Stimulated activated CD8-positive, alpha-beta memory T cell treated with anti-CD3 and anti-CD28 coated beads, Interleukin-7, amount 100 ng/mL, for 4 hours (primary cell): ENCODE data around the gene CHPT1.
"Not testable (repeated sequence)": the region's sequence is repeated elsewhere in the genome, so short reads cannot be mapped to it uniquely, and the experiment has no call there.

Source experiments
- DNase-seq, 2 donors: peaks; one replicate each; pipeline ENCODE4 v3.0.0-alpha.2; 2020; ENCODE audit warnings: low read depth in 2 of 2

CHPT1 gene

GRCh38 chr12:101697197-101697929 is at the start of gene CHPT1:
CHPT1 (plus strand) TSS chr12:101697640; CDS start chr12:101697862, 222 bp downstream.
- peak in 1 of 2 donors; percentile 55 for DNase-seq

DNA sequence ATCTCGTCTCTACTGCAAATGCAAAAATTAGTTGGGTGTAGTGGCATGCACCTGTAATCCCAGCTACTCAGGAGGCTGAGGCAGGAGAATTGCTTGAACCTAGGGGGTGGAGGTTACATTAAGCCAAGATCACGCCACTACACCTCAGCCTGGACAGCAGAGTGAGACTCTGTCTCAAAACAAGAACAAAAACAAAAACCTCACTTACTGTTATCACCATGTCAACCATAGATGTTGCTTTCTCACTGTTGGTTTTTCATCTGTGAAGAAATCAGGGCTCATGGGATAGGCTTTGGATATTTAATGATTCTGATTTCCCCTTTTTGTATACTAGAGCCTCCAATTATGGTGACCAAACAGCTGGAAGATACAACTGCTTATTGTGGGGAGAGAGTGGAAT is 49.7 kb upstream of the CHPT1 start:
- no peak for DNase-seq

DNA sequence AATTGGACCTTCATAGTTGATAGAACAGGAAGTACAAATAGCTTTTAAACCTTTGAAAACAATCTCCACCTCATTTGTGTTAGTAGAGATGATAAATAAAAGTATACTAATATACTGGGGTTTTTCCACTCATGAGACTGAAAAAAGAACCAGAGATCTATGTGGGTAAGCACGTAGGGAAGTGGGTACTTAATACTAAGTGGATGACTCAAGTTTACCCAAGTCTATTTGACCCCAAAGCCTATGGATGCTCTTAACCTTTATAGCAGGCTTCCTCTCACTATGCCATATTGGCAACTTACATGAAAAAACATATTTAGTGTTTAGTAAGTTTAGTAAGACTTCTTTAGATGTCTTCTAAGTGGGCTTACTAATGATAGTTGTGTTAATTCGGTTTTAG is 49.2 kb upstream of the CHPT1 start:
- DNase-seq: no peak

DNA sequence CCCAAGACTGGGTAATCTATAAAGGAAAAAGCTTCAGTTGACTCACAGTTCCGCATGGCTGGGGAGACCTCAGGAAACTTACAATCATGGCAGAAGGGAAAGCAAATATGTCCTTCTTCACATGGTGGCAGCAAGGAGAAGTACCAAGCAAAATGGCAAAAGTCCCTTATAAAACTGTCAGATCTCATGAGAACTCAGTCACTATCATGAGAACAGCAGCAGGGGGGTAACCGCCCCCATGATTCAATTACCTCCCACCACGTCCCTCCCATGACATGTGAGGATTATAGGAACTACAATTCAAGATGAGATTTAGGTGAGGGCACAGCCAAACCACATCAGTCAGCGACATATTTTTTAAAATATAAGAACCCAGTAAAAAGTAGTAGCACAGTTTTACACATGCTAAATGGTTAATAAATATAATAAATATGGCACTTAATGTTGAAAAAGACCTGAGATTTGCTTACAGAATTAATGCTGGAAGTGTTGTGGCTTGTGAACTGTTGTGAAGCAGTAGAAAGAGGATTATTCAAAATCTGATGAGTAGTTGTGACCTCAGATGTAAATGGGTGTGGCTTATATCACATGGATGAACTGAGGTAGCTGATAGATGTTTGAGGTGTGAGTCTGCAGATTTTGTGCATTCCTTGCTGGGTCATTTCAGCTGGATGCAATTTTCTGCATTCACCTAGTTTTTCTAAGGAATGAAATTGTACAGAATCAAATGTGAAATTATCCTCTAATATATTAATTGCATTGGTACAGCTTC is 46.9 kb upstream of the CHPT1 start:
- DNase-seq: no peak

DNA sequence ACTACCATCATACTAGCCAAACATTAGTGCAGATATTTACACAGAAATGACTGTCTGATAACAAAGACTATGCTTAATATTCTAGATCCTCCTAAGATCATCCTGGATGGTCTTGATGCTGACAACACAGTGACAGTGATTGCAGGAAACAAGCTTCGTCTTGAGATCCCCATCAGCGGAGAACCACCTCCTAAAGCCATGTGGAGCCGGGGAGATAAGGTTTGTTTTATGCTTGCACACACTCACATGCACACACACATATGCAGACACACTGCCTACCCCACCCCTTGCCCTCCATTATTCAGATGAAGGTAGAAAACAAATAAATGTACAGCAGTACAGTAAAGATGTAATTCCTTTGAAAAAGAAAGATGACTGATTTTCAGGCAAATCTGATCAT is 44.4 kb upstream of the CHPT1 start:
- DNase-seq: no peak

DNA sequence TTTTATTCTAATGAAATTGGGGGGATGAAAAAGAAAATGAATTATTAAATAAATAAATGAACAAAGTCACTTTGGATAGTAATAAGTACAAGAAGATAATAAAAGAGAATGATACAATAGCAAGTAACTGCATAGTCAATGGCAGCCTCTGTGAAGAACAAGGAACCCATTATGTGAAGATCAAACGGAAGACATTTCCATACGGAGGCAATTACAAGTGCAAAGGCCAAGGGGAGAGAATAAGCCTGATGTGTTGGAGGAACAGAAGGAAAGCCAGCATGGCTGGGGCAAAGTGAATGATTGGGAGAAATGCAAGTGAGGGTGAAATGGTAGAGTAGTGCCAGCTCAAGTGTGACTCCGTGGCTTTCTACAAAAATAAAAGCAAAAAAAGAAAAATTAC is 43.9 kb upstream of the CHPT1 start:
- no peak for DNase-seq

DNA sequence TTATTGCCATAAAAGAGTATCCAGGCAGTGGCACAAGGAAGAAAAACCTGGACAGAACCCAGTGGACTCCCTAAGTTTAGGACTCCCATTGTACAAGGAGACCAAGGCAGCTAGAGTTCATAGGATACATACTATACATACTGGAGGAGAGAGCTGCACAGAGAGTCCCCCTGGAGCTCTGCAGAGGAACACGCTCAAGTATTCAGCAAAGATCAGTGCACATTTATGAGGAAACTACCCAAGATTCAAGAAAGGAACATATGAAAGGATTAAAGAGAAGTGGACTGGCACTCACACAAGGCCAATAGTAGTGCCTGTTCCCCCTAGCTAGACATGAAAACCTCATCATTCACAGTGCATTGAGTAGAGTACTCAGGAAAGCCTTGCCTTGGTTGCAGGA is 43.0 kb upstream of the CHPT1 start:
- no peak for DNase-seq

- DNase-seq: no peak
Measured at GRCh38 chr12:101655393-101655792, 42.0 kb upstream of the CHPT1 start.

DNA sequence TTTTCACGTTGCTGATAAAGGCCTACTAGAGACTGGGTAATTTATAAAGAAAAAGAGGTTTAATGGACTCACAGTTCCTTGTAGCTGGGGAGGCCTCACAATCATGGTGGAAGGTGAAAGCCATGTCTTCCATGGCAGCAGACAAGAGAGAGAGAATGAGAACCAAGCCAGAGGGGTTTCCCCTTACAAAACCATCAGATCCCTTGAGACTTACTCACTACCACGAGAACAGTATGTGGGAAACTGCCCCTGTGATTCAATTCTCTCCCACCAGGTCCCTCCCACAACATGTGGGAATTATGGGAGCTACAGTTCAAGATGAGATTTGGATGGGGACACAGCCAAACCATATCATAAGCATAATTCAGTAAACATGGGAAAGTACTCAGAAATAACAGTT is 36.8 kb upstream of the CHPT1 start:
- not testable (repeated sequence) for DNase-seq

- DNase-seq: no peak
Measured at GRCh38 chr12:101663298-101663697, 34.1 kb upstream of the CHPT1 start.

GRCh38 chr12:101664992-101665391 is 32.4 kb upstream of the CHPT1 start:
- DNase-seq: no peak

DNA sequence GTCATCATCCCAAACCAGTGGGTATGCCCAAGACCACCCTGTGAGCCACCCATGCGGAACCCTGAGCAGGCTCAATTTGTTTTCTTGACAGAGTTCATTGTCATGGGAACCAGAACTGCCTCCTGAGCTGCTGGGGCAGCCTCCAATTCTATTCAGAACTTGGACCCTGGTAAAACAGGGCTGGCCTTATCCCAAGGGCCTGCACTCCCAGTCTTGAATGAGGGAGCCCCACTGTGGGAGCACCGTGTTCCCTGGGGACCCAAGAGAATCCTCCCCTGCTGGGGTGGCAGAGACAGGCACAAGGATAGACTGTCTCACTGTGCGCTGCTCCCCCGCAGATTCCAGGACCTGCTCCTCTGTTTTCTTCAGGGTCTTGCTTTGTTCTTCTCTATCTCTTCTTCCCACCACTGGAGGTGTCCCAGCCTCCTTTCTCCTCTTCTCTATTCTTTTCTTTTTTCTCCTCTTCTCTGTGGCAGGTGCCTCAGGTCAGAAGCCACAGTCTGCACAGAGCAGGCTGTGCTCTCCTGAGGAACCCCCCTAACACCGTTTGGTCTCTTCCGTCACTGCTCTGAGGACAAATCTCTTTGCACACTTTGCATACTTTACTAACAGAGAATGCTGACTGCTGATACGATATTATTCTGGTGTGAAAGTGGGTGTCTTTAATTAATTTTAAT is 31.2 kb upstream of the CHPT1 start:
- DNase-seq: no peak

DNA sequence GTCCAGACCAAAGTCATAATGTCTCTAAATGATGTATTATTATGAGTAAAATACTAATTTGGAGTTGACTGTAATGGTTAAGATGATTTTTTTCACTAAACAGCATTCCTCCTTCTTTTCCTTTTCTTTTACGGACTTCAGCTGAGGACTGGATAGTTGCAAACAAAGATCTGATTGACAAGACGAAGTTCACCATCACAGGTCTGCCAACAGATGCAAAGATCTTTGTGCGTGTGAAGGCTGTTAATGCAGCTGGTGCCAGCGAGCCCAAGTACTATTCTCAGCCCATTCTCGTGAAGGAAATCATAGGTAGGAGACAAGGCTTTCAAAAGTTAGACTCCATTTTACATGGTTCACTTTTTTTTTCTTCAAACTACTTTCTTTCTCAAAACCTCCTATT is 29.8 kb upstream of the CHPT1 start:
- DNase-seq: no peak

GRCh38 chr12:101670007-101670671 is 27.3 kb upstream of the CHPT1 start:
- no peak for DNase-seq

GRCh38 chr12:101671157-101671791 is 26.2 kb upstream of the CHPT1 start:
- peak in 1 of 2 donors; percentile 7 for DNase-seq

DNA sequence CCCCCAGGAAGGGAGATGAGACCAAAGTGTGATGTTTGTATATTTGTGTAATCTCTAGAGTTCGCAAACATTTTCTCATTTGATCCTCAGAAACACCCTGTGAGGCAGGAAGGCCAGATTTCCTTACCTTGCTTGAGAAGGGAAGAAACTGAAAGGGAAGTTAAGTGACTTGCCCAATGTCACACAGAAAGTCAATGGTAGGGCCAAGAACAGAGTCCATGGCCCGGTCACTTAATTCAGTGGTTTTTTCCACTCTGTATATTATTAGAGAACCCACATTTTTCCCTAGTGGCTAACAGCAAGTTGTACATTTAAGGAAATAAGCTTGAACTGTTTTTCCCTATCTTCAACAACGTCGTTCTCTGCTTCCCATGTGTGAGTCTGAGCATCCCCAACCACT is 25.6 kb upstream of the CHPT1 start:
- no peak for DNase-seq

GRCh38 chr12:101675555-101675954 is 21.9 kb upstream of the CHPT1 start:
- no peak for DNase-seq

DNA sequence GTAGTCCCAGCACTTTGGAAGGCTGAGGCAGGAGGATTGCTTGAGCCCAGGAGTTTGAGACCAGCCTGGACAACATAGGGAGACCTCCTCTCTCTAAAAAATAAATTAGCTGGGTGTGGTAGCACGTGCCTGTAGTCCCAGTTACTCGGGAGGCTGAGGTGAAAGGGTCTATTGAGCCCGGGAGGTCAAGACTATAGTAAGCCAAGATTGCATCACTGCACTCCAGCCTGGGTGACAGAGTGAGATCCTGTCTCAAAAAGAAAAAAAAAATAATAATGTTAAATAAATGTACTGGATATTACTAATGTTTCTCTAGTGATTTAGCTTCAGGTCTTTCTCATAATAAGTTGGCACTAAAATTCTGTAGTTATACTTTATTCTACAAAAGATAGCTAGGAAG is 20.9 kb upstream of the CHPT1 start:
- DNase-seq: not testable (repeated sequence)

- DNase-seq: no peak
Measured at GRCh38 chr12:101678081-101678480, 19.4 kb upstream of the CHPT1 start.

DNA sequence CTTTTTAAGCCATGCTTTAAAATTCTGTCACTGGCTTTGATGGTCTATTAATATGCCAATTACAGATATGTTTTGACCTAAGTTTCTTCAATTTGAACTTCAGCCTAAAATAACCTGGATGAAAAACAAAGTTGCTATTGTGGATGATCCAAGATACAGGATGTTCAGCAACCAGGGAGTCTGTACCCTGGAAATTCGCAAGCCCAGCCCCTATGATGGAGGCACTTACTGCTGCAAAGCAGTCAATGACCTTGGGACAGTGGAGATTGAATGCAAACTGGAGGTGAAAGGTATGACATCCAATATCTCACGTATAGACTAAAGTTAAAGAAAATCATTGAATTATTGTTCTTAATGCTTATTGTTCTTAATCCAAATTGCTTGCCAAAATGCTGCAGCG is 17.2 kb upstream of the CHPT1 start:
- no peak for DNase-seq

DNA sequence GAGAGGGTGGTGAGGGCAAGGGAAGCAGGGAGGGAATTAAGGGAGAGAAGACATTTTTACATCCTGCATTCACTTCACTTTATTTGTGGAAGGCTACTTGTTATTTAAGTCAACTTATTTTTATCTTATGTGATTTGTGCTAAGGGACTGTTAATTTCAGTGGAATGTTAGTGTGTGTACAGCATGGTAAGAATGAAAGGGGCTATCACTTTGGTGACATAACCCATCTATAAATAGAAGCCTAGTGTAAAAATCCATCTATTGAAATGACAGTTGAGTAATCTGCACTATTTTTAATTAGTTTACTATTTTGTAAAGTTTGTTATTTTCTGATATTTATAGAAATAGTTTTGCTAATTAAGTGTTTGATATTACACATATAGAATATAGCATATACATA is 16.8 kb upstream of the CHPT1 start:
- no peak for DNase-seq

- DNase-seq: not testable (repeated sequence)
Measured at GRCh38 chr12:101681627-101682026, 15.8 kb upstream of the CHPT1 start.
